Naive thymus-derived CD4-positive, alpha-beta T cell (primary cell): ENCODE data around the gene TRIM3. TPM values are rescaled to one million over a fixed set of nuclear protein-coding genes. Genes with fewer than 3 reads are reported as not detected.
A peak's percentile ranks its signal among the peaks of the same experiment; 100 is the strongest.

Experiments
- ATAC-seq: fragments of 150-1000 bp; cut with Tn5 transposase; 2 replicates; pipeline ENCODE4 v1.10.0; 2021; ENCODE audit warnings: mild to moderate bottlenecking, moderate library complexity
- CTCF ChIA-PET: fragments of 350-600 bp; sonication (Branson Sonifier 250); formaldehyde crosslinking; loops from one replicate; lab custom pipeline; 2021; ENCODE audit warnings: antibody characterized with exemption; lab: Charles Lee
- POLR2A ChIA-PET: fragments of 350-600 bp; sonication (Branson Sonifier 250); formaldehyde crosslinking; loops from one replicate; lab custom pipeline; 2021; ENCODE audit warnings: antibody characterized with exemption, inconsistent platforms; lab: Charles Lee
- DNase-seq, 9 donors: peaks; one replicate each; pipeline versions ENCODE4 v3.0.0 to v3.0.0-alpha.2; 2020 to 2022; ENCODE audit warnings: mixed read lengths in 1 of 9
- H3K27ac ChIP-seq: one replicate; pipeline ENCODE4 v1.7.0; 2013; ENCODE audit warnings: mild to moderate bottlenecking, low read depth, low read length, moderate library complexity
- H3K27me3 ChIP-seq, 2 donors: one replicate each; pipeline ENCODE4 v1.7.0; 2013; ENCODE audit warnings: low read length in 2 of 2, mild to moderate bottlenecking in 2 of 2, moderate library complexity in 2 of 2; ENCODE audit not compliant: control insufficient read depth in 2 of 2, insufficient read depth in 2 of 2
- H3K36me3 ChIP-seq, 3 experiments: 1 replicate in 2 of 3; 2 replicates in 1 of 3; pipeline ENCODE4 v1.7.0; 2013; ENCODE audit warnings: low read length in 3 of 3, mild to moderate bottlenecking in 3 of 3, moderate library complexity in 1 of 3; ENCODE audit not compliant: insufficient read depth in 3 of 3, control insufficient read depth in 2 of 3
- H3K4me1 ChIP-seq, 2 donors: one replicate each; pipeline ENCODE4 v1.7.0; 2013; ENCODE audit warnings: low read length in 2 of 2, mild to moderate bottlenecking in 2 of 2, moderate library complexity in 1 of 2; ENCODE audit not compliant: control insufficient read depth in 2 of 2, insufficient read depth in 2 of 2
- H3K4me3 ChIP-seq: 2 replicates; pipeline ENCODE4 v1.7.0; 2013; ENCODE audit warnings: mild to moderate bottlenecking, low read length
- H3K9me3 ChIP-seq, 3 experiments: 1 replicate in 2 of 3; 2 replicates in 1 of 3; pipeline ENCODE4 v1.7.0; 2013; ENCODE audit warnings: low read length in 3 of 3; ENCODE audit not compliant: control insufficient read depth in 2 of 3
- H3K27ac Mint-ChIP-seq, 9 donors: one replicate each; pipeline ENCODE4 v1.8.0; 2020 to 2022; ENCODE audit warnings: mixed read lengths in 9 of 9, mild to moderate bottlenecking in 8 of 9, moderate library complexity in 5 of 9, inconsistent platforms in 2 of 9
- H3K27me3 Mint-ChIP-seq, 5 donors: one replicate each; pipeline ENCODE4 v1.8.0; 2021 to 2022; ENCODE audit warnings: mixed read lengths in 5 of 5, mild to moderate bottlenecking in 1 of 5
- H3K36me3 Mint-ChIP-seq, 5 donors: one replicate each; pipeline ENCODE4 v1.8.0; 2020 to 2022; ENCODE audit warnings: mixed read lengths in 5 of 5, mild to moderate bottlenecking in 3 of 5, inconsistent platforms in 1 of 5
- H3K4me1 Mint-ChIP-seq, 7 donors: one replicate each; pipeline ENCODE4 v1.8.0; 2020 to 2022; ENCODE audit warnings: mixed read lengths in 7 of 7, mild to moderate bottlenecking in 3 of 7, inconsistent platforms in 1 of 7
- H3K4me3 Mint-ChIP-seq, 10 donors: one replicate each; pipeline ENCODE4 v1.8.0; 2020 to 2022; ENCODE audit warnings: mild to moderate bottlenecking in 10 of 10, mixed read lengths in 10 of 10, moderate library complexity in 6 of 10, inconsistent platforms in 2 of 10
- H3K9me3 Mint-ChIP-seq, 11 donors: one replicate each; pipeline ENCODE4 v1.8.0; 2020 to 2022; ENCODE audit warnings: mixed read lengths in 11 of 11, mild to moderate bottlenecking in 4 of 11, inconsistent platforms in 1 of 11, moderate library complexity in 1 of 11
- intact Hi-C, 2 donors: fragments of 100-400 bp; cut with micrococcal nuclease; formaldehyde crosslinking; loops; one replicate each; pipeline ENCODE4 v1.15.1; 2023
- polyA plus RNA-seq, 2 donors: library from polyadenylated mRNA; unstranded; fragments of 300-500 nt; fragmentation: Illumina TruSeq; gene quantifications; one replicate each; pipeline ENCODE4 v1.2.3, GENCODE V29; 2021
- total RNA-seq, 6 experiments: library from RNA in 5 of 6; stranded (reverse) in 5 of 6; gene quantifications; 1 replicate in 5 of 6; 2 replicates in 1 of 6; pipeline ENCODE4 v1.2.3 and lab custom pipeline; 2021 to 2026

TRIM3 gene
- total and polyA plus RNA-seq, 7 experiments from 2014 or later = 1.6 to 20.7 (median 12.7) TPM

- peaks cover 0 to 1% (median 0%) of the 10 kb centered on the region in 11 donors for H3K9me3 Mint-ChIP-seq
- H3K36me3 ChIP-seq = peaks cover 7 to 69% (median 12%) of the 10 kb centered on the region in 3 experiments
These were observed 9.3 kb upstream of the TRIM3 start for GRCh38 chr11:6483015-6483414.

GRCh38 chr11:6482441-6482840 lies 8.7 kb upstream of the TRIM3 start:
- Mint-ChIP-seq H3K4me3 (peak overlapping the region; percentile 87 to 99 (median 97)), H3K9me3 (peaks cover 0 to 1% (median 0%) of the 10 kb centered on the region in 11 donors), H3K36me3 (peaks cover 12 to 30% (median 13%) of the 10 kb centered on the region in 5 donors), H3K4me1 (peaks cover 29 to 48% (median 43%) of the 10 kb centered on the region in 7 donors), H3K27ac (peak overlapping the region; percentile 41 to 99 (median 97)), H3K27me3 (no peaks in the 10 kb centered on the region)
- Histone ChIP-seq H3K27me3 (no peaks in the 10 kb centered on the region), H3K9me3 (no peaks in the 10 kb centered on the region), H3K36me3 (peaks cover 10 to 69% (median 12%) of the 10 kb centered on the region in 3 experiments), H3K4me3 (peak overlapping the region; percentile 74), H3K27ac (peak overlapping the region; percentile 86), H3K4me1 (peaks cover 22 to 24% of the 10 kb centered on the region in 2 donors)
- CTCF ChIA-PET = interaction anchor here (1.1 to 3.2 kb wide), 4 partner anchors 12 to 104 kb away, joined by 3 to 14 read pairs (median 4); no protein-coding TSS in a partner anchor
- POLR2A ChIA-PET = interaction anchor here (0.6 to 4.2 kb wide), 15 partner anchors 10 to 264 kb away, joined by 3 to 20 read pairs (median 11); partner anchors contain the start of genes APBB1, MRPL17, SMPD1 and TAF10
- intact Hi-C loops = loop anchor here (5.0 to 10.0 kb wide), 6 partner anchors 40 to 1878 kb away; partner anchors contain the start of genes TRIM22 (in 2 of the 2), TRIM5 (in 2 of the 2), EIF3F (in 1 of the 2) and HPX (in 1 of the 2)
- no peak for ATAC-seq
- DNase-seq = no peak

More at GRCh38 chr11:6483015-6483414, 9.3 kb upstream of the TRIM3 start:
- H3K4me3 ChIP-seq = no peak overlapping the region
- peaks cover 22 to 24% of the 10 kb centered on the region in 2 donors for H3K4me1 ChIP-seq
- intact Hi-C loops = loop anchor here (5.0 to 10.0 kb wide), 6 partner anchors 41 to 1878 kb away; partner anchors contain the start of genes TRIM22 (in 2 of the 2), TRIM5 (in 2 of the 2), EIF3F (in 1 of the 2) and HPX (in 1 of the 2)
- H3K27ac ChIP-seq = peak overlapping the region; percentile 86
- CTCF ChIA-PET = interaction anchor here (1.1 to 3.2 kb wide), 2 partner anchors 24 to 104 kb away, joined by 3 to 14 read pairs; no protein-coding TSS in a partner anchor
- no peaks in the 10 kb centered on the region for H3K27me3 ChIP-seq
- Mint-ChIP-seq H3K36me3 (peaks cover 12 to 30% (median 13%) of the 10 kb centered on the region in 5 donors), H3K4me3 (peak overlapping the region; percentile 87 to 99 (median 97)), H3K27me3 (no peaks in the 10 kb centered on the region), H3K27ac (peak overlapping the region; percentile 18 to 99 (median 93)), H3K4me1 (peaks cover 29 to 48% (median 43%) of the 10 kb centered on the region in 7 donors)
- POLR2A ChIA-PET = interaction anchor here (0.6 to 4.2 kb wide), 13 partner anchors 10 to 794 kb away, joined by 3 to 20 read pairs (median 11); partner anchors contain the start of genes APBB1, MRPL17, SMPD1 and TAF10
- DNase-seq (no peak), ATAC-seq (no peak)
- H3K9me3 ChIP-seq = no peaks in the 10 kb centered on the region

- Mint-ChIP-seq H3K4me1 (peaks cover 29 to 48% (median 43%) of the 10 kb centered on the region in 7 donors), H3K27me3 (no peaks in the 10 kb centered on the region), H3K4me3 (peak overlapping the region; percentile 87 to 99 (median 97)), H3K9me3 (peaks cover 0 to 1% (median 0%) of the 10 kb centered on the region in 11 donors), H3K27ac (peak overlapping the region; percentile 93 to 99 (median 98)), H3K36me3 (peaks cover 12 to 35% (median 13%) of the 10 kb centered on the region in 5 donors)
- Histone ChIP-seq H3K4me1 (peaks cover 22 to 24% of the 10 kb centered on the region in 2 donors), H3K9me3 (no peaks in the 10 kb centered on the region), H3K36me3 (peaks cover 11 to 69% (median 12%) of the 10 kb centered on the region in 3 experiments), H3K27ac (peak overlapping the region; percentile 86), H3K4me3 (peak overlapping the region; percentile 74), H3K27me3 (no peaks in the 10 kb centered on the region)
- ChIA-PET CTCF (interaction anchor here (0.8 to 3.2 kb wide), 5 partner anchors 11 to 103 kb away, joined by 3 to 14 read pairs (median 3); no protein-coding TSS in a partner anchor), POLR2A (interaction anchor here (0.6 to 4.2 kb wide), 25 partner anchors 8 to 857 kb away, joined by 3 to 20 read pairs (median 4); partner anchors contain the start of genes APBB1, FHIP1B, ILK and MRPL17)
- no peak for ATAC-seq
- peak in 1 of 9 donors; percentile 21 for DNase-seq
- intact Hi-C loops = loop anchor here (1.0 to 10.0 kb wide), 19 partner anchors 9 to 1877 kb away; partner anchors contain the start of genes APBB1 (in 2 of the 2), FHIP1B (in 2 of the 2), ILK (in 2 of the 2) and MRPL17 (in 2 of the 2)
These were observed 8.2 kb upstream of the TRIM3 start for GRCh38 chr11:6481924-6482275.

GRCh38 chr11:6481012-6481923 lies 7.5 kb upstream of the TRIM3 start, which contains the start of the genes ARFIP2 and TIMM10B:
Gene ARFIP2 (minus strand): TSS chr11:6481331. CDS start chr11:6480421, 910 bp downstream.
Gene TIMM10B (plus strand): TSS chr11:6481501. CDS start chr11:6481517, 16 bp downstream.
- ChIA-PET CTCF (interaction anchor here (0.5 to 3.2 kb wide), 7 partner anchors 10 to 173 kb away, joined by 3 to 14 read pairs (median 3); no protein-coding TSS in a partner anchor), POLR2A (interaction anchor here (0.6 to 4.2 kb wide), 34 partner anchors 9 to 856 kb away, joined by 3 to 20 read pairs (median 4); partner anchors contain the start of genes APBB1, FHIP1B, ILK and MRPL17)
- peaks cover 12 to 38% (median 13%) of the 10 kb centered on the region in 5 donors for H3K36me3 Mint-ChIP-seq
- no peaks in the 10 kb centered on the region for H3K27me3 Mint-ChIP-seq
- H3K4me3 Mint-ChIP-seq = peak within 1 kb of the TSS; percentile 87 to 99 (median 97)
- intact Hi-C loops = loop anchor here (1.0 to 10.0 kb wide), 19 partner anchors 8 to 1876 kb away; partner anchors contain the start of genes APBB1 (in 2 of the 2), FHIP1B (in 2 of the 2), ILK (in 2 of the 2) and MRPL17 (in 2 of the 2)
- H3K27ac Mint-ChIP-seq = peak within 1 kb of the TSS; percentile 93 to 99 (median 98)
- Histone ChIP-seq H3K27ac (peak within 1 kb of the TSS; percentile 86), H3K27me3 (no peaks in the 10 kb centered on the region), H3K4me3 (peak within 1 kb of the TSS; percentile 74), H3K9me3 (no peaks in the 10 kb centered on the region), H3K36me3 (peaks cover 7 to 64% (median 13%) of the 10 kb centered on the region in 3 experiments), H3K4me1 (peaks cover 22 to 24% of the 10 kb centered on the region in 2 donors)
- DNase-seq (peak; percentile 83 to 98 (median 94)), ATAC-seq (peak; percentile 98)
- H3K4me1 Mint-ChIP-seq = peaks cover 29 to 48% (median 43%) of the 10 kb centered on the region in 7 donors
- peaks cover 0 to 1% (median 0%) of the 10 kb centered on the region in 11 donors for H3K9me3 Mint-ChIP-seq

- Mint-ChIP-seq H3K27me3 (no peaks in the 10 kb centered on the region), H3K9me3 (peaks cover 0 to 1% (median 0%) of the 10 kb centered on the region in 11 donors), H3K36me3 (peaks cover 12 to 38% (median 13%) of the 10 kb centered on the region in 5 donors), H3K4me1 (peaks cover 29 to 48% (median 43%) of the 10 kb centered on the region in 7 donors), H3K4me3 (peak overlapping the region; percentile 87 to 99 (median 97)), H3K27ac (peak overlapping the region; percentile 93 to 99 (median 98))
- Histone ChIP-seq H3K9me3 (no peaks in the 10 kb centered on the region), H3K36me3 (peaks cover 6 to 56% (median 13%) of the 10 kb centered on the region in 3 experiments), H3K27ac (peak overlapping the region; percentile 86), H3K27me3 (no peaks in the 10 kb centered on the region), H3K4me1 (peaks cover 22 to 24% of the 10 kb centered on the region in 2 donors), H3K4me3 (peak overlapping the region; percentile 74)
- POLR2A ChIA-PET = no interaction called here
- CTCF ChIA-PET = no interaction called here
- intact Hi-C loops = loop anchor here (2.0 to 10.0 kb wide), 11 partner anchors 38 to 1876 kb away; partner anchors contain the start of genes TRIM22 (in 2 of the 2), TRIM5 (in 2 of the 2), EIF3F (in 1 of the 2) and HPX (in 1 of the 2)
- no peak for DNase-seq
- no peak for ATAC-seq
These were observed 6.7 kb upstream of the TRIM3 start for GRCh38 chr11:6480299-6480914.
